Astrocyte of the spinal cord (primary cell): ENCODE measurements around the gene INPP4A.

Source experiments
- DNase-seq: peaks from one replicate; pipeline ENCODE4 v3.0.0; 2011; ENCODE audit warnings: low read depth, low spot score
- H3K4me3 ChIP-seq: 2 replicates; pipeline ENCODE4 v1.5.1; 2011; ENCODE audit warnings: low read depth, mild to moderate bottlenecking, low read length, moderate library complexity
- CTCF ChIP-seq: IDR thresholded peaks from 2 replicates; pipeline ENCODE4 v1.5.1; 2012; ENCODE audit warnings: low read depth, mild to moderate bottlenecking, low read length, inconsistent platforms
- in situ Hi-C: cut with HindIII; loops from 2 replicates; pipeline ENCODE4 v1.10.0; 2017; ENCODE audit warnings: low sequenced_read_pairs

INPP4A gene

GRCh38 chr2:98563394-98563793, 118.7 kb downstream of the INPP4A start:
- in situ Hi-C loops, result no loop called here
- TF ChIP-seq CTCF, result no peak
- no peak overlapping the region for H3K4me3 ChIP-seq
- no peak for DNase-seq

GRCh38 chr2:98564541-98565132, 120.0 kb downstream of the INPP4A start:
- in situ Hi-C loops, result no loop called here
- no peak for TF ChIP-seq CTCF
- no peak for DNase-seq
- no peak overlapping the region for H3K4me3 ChIP-seq

GRCh38 chr2:98565286-98565860, 120.7 kb downstream of the INPP4A start:
- in situ Hi-C loops, result no loop called here
- H3K4me3 ChIP-seq, result no peak overlapping the region
- DNase-seq, result no peak
- TF ChIP-seq CTCF, result no peak

- in situ Hi-C loops, result no loop called here
- H3K4me3 ChIP-seq, result no peak overlapping the region
- DNase-seq, result no peak
- no peak for TF ChIP-seq CTCF
These were observed 121.3 kb downstream of the INPP4A start for GRCh38 chr2:98565941-98566340.

GRCh38 chr2:98568161-98568956, 123.7 kb downstream of the INPP4A start:
- no peak for TF ChIP-seq CTCF
- no peak overlapping the region for H3K4me3 ChIP-seq
- in situ Hi-C loops, result no loop called here
- peak; percentile 12 for DNase-seq

GRCh38 chr2:98569197-98569793, 124.6 kb downstream of the INPP4A start:
- in situ Hi-C loops, result no loop called here
- DNase-seq, result no peak
- peak; percentile 89 for TF ChIP-seq CTCF

More at GRCh38 chr2:98569197-98569793, 124.6 kb downstream of the INPP4A start:
- H3K4me3 ChIP-seq, result no peak overlapping the region
